Measurements from ENCODE around the gene KIFAP3. TPM values are rescaled to one million over a fixed set of nuclear protein-coding genes. Genes with fewer than 3 reads are reported as not detected.
A peak's percentile ranks its signal among the peaks of the same experiment; 100 is the strongest.
"Not testable (repeated sequence)": the region's sequence is repeated elsewhere in the genome, so short reads cannot be mapped to it uniquely, and the experiment has no call there.

The KIFAP3 gene
- total and polyA plus RNA-seq, 2 donors (not counting 1 experiment from before 2014, with no cell fraction given): 3.7 to 14.9 TPM

GRCh38 chr1:170010443-170010842 is 64.1 kb downstream of the KIFAP3 start:
- H3K27ac Mint-ChIP-seq: no peak overlapping the region
- ATAC-seq (ENCODE audit: low read depth) (no peak), DNase-seq (peak; percentile 20)
- H3K9me3 Mint-ChIP-seq (ENCODE audit: insufficient read depth): no peaks in the 10 kb centered on the region
- H3K79me2 ChIP-seq (ENCODE audit: control insufficient read depth, insufficient read depth, low read length): no peaks in the 10 kb centered on the region
- H2AFZ ChIP-seq (ENCODE audit: insufficient read depth, low read depth, low read length, poor library complexity, severe bottlenecking): no peak overlapping the region
- H3K9me3 ChIP-seq (ENCODE audit: control extremely low read depth in 1 of 3, control insufficient read depth in 2 of 3, insufficient read depth in 1 of 3, low read length in 2 of 3): peaks cover 0 to 2% (median 0%) of the 10 kb centered on the region in 3 donors
- H3K27me3 ChIP-seq (replicated peaks in 1 of 4; ENCODE audit: control extremely low read depth in 1 of 4, control insufficient read depth in 3 of 4, insufficient read depth in 4 of 4, low read length in 3 of 4): no peaks in the 10 kb centered on the region
- no peaks in the 10 kb centered on the region for H3K27me3 Mint-ChIP-seq
- no peak overlapping the region for H3K4me2 ChIP-seq (replicated peaks; ENCODE audit: low read depth, low read length, poor library complexity, severe bottlenecking)
- no peak overlapping the region for H3K4me3 Mint-ChIP-seq
- no peaks in the 10 kb centered on the region for H4K20me1 ChIP-seq (ENCODE audit: control insufficient read depth, insufficient read depth, low read length, poor library complexity, severe bottlenecking)
- H3K27ac ChIP-seq (ENCODE audit: low read length in 2 of 2): no peak overlapping the region
- POLR2A ChIA-PET: no interaction called here
- no peak overlapping the region for H3K9ac ChIP-seq (ENCODE audit: low read length)
- intact Hi-C loops (cut with micrococcal nuclease): no loop called here
- peak; percentile 43 for TF ChIP-seq CTCF (IDR thresholded peaks at IDR 0.05)
- no peak for TF ChIP-seq EZH2 (IDR thresholded peaks at IDR 0.05; ENCODE audit: borderline replicate concordance, insufficient read depth, low read depth, low read length, poor library complexity, severe bottlenecking)
- CTCF ChIA-PET: interaction anchor here (0.5 to 1.4 kb wide), 3 partner anchors 68 to 920 kb away, joined by 3 to 5 read pairs (median 4); no protein-coding TSS in a partner anchor
- H3K4me1 ChIP-seq (ENCODE audit: control insufficient read depth in 2 of 2, insufficient read depth in 2 of 2, low read length in 2 of 2): no peaks in the 10 kb centered on the region
- H3K4me3 ChIP-seq (ENCODE audit: control extremely low read depth in 1 of 5, extremely low read depth in 1 of 5, insufficient read depth in 1 of 5, low read depth in 2 of 5, low read length in 4 of 5): no peak overlapping the region
- WGBS (ENCODE audit: insufficient coverage): no CpG with 5 or more reads among the region's 1 CpG
- H3K36me3 ChIP-seq (replicated peaks in 1 of 2; ENCODE audit: control extremely low read depth in 1 of 2, control insufficient read depth in 1 of 2, extremely low read depth in 1 of 2, insufficient read depth in 2 of 2, low read length in 1 of 2): peaks cover under 1 to 2% of the 10 kb centered on the region in 2 experiments
- H3K4me1 Mint-ChIP-seq: no peaks in the 10 kb centered on the region

GRCh38 chr1:170009551-170009950 is 64.9 kb downstream of the KIFAP3 start:
- H3K9me3 Mint-ChIP-seq (ENCODE audit: insufficient read depth): no peaks in the 10 kb centered on the region
- no peaks in the 10 kb centered on the region for H3K36me3 ChIP-seq (replicated peaks in 1 of 2; ENCODE audit: control extremely low read depth in 1 of 2, control insufficient read depth in 1 of 2, extremely low read depth in 1 of 2, insufficient read depth in 2 of 2, low read length in 1 of 2)
- POLR2A ChIA-PET: no interaction called here
- no peak overlapping the region for H3K9ac ChIP-seq (ENCODE audit: low read length)
- H3K4me3 ChIP-seq (ENCODE audit: control extremely low read depth in 1 of 5, extremely low read depth in 1 of 5, insufficient read depth in 1 of 5, low read depth in 2 of 5, low read length in 4 of 5): no peak overlapping the region
- H3K4me1 Mint-ChIP-seq: no peaks in the 10 kb centered on the region
- H3K27me3 Mint-ChIP-seq: no peaks in the 10 kb centered on the region
- no peaks in the 10 kb centered on the region for H3K4me1 ChIP-seq (ENCODE audit: control insufficient read depth in 2 of 2, insufficient read depth in 2 of 2, low read length in 2 of 2)
- no peaks in the 10 kb centered on the region for H4K20me1 ChIP-seq (ENCODE audit: control insufficient read depth, insufficient read depth, low read length, poor library complexity, severe bottlenecking)
- ATAC-seq (ENCODE audit: low read depth) (no peak), DNase-seq (no peak)
- WGBS (ENCODE audit: insufficient coverage): no CpG with 5 or more reads among the region's 2 CpGs
- intact Hi-C loops (cut with micrococcal nuclease): no loop called here
- CTCF ChIA-PET: interaction anchor here (1.4 kb wide), 1 partner anchor 920 kb away, joined by 5 read pairs; no protein-coding TSS in a partner anchor
- no peak overlapping the region for H2AFZ ChIP-seq (ENCODE audit: insufficient read depth, low read depth, low read length, poor library complexity, severe bottlenecking)
- H3K27me3 ChIP-seq (replicated peaks in 1 of 4; ENCODE audit: control extremely low read depth in 1 of 4, control insufficient read depth in 3 of 4, insufficient read depth in 4 of 4, low read length in 3 of 4): no peaks in the 10 kb centered on the region
- no peaks in the 10 kb centered on the region for H3K79me2 ChIP-seq (ENCODE audit: control insufficient read depth, insufficient read depth, low read length)
- H3K4me3 Mint-ChIP-seq: no peak overlapping the region
- H3K27ac ChIP-seq (ENCODE audit: low read length in 2 of 2): no peak overlapping the region
- H3K27ac Mint-ChIP-seq: no peak overlapping the region
- no peak overlapping the region for H3K4me2 ChIP-seq (replicated peaks; ENCODE audit: low read depth, low read length, poor library complexity, severe bottlenecking)
- peaks cover 0 to 2% (median 0%) of the 10 kb centered on the region in 3 donors for H3K9me3 ChIP-seq (ENCODE audit: control extremely low read depth in 1 of 3, control insufficient read depth in 2 of 3, insufficient read depth in 1 of 3, low read length in 2 of 3)
- TF ChIP-seq CTCF (IDR thresholded peaks at IDR 0.05): no peak
- no peak for TF ChIP-seq EZH2 (IDR thresholded peaks at IDR 0.05; ENCODE audit: borderline replicate concordance, insufficient read depth, low read depth, low read length, poor library complexity, severe bottlenecking)

- CTCF ChIA-PET; H3K9ac ChIP-seq (ENCODE audit: low read length); H3K27me3 Mint-ChIP-seq; H3K9me3 ChIP-seq (ENCODE audit: control extremely low read depth in 1 of 3, control insufficient read depth in 2 of 3, insufficient read depth in 1 of 3, low read length in 2 of 3); H3K36me3 ChIP-seq (replicated peaks in 1 of 2; ENCODE audit: control extremely low read depth in 1 of 2, control insufficient read depth in 1 of 2, extremely low read depth in 1 of 2, insufficient read depth in 2 of 2, low read length in 1 of 2); H3K4me2 ChIP-seq (replicated peaks; ENCODE audit: low read depth, low read length, poor library complexity, severe bottlenecking); H3K79me2 ChIP-seq (ENCODE audit: control insufficient read depth, insufficient read depth, low read length); H3K27me3 ChIP-seq (replicated peaks in 1 of 4; ENCODE audit: control extremely low read depth in 1 of 4, control insufficient read depth in 3 of 4, insufficient read depth in 4 of 4, low read length in 3 of 4); H3K4me1 Mint-ChIP-seq; ATAC-seq (ENCODE audit: low read depth); H3K4me3 ChIP-seq (ENCODE audit: control extremely low read depth in 1 of 5, extremely low read depth in 1 of 5, insufficient read depth in 1 of 5, low read depth in 2 of 5, low read length in 4 of 5); H3K27ac Mint-ChIP-seq; DNase-seq; H3K27ac ChIP-seq (ENCODE audit: low read length in 2 of 2); H4K20me1 ChIP-seq (ENCODE audit: control insufficient read depth, insufficient read depth, low read length, poor library complexity, severe bottlenecking); H3K4me1 ChIP-seq (ENCODE audit: control insufficient read depth in 2 of 2, insufficient read depth in 2 of 2, low read length in 2 of 2); intact Hi-C loops (cut with micrococcal nuclease); H3K9me3 Mint-ChIP-seq (ENCODE audit: insufficient read depth); H3K4me3 Mint-ChIP-seq; POLR2A ChIA-PET; H2AFZ ChIP-seq (ENCODE audit: insufficient read depth, low read depth, low read length, poor library complexity, severe bottlenecking): not testable (repeated sequence)
- no CpG with 5 or more reads among the region's 2 CpGs for WGBS (ENCODE audit: insufficient coverage)
Measured at GRCh38 chr1:170008745-170009144, 65.8 kb downstream of the KIFAP3 start.
